Sigmoid colon (tissue), 4 donors: ENCODE results near the gene SPAG16.

ENCODE experiments used
- EP300 ChIP-seq, 4 donors: sonication (generic); formaldehyde crosslinking; IDR thresholded peaks; one replicate each; pipeline ENCODE4 v1.6.1; 2017; ENCODE audit warnings: antibody characterized with exemption in 4 of 4
- POLR2A ChIP-seq, 2 donors: fragments of 450-650 bp; IDR thresholded peaks; one replicate each; pipeline ENCODE4 v1.6.1; 2016; ENCODE audit warnings: antibody characterized with exemption in 2 of 2, mild to moderate bottlenecking in 2 of 2, moderate library complexity in 2 of 2
- POLR2AphosphoS5 ChIP-seq, 4 donors: sonication (generic); formaldehyde crosslinking; IDR thresholded peaks; one replicate each; pipeline ENCODE4 v1.6.1; 2017; ENCODE audit warnings: antibody characterized with exemption in 4 of 4
- TF ChIP-seq, protein P1 (sequence below), 4 experiments: fragments of 450-650 bp in 3 of 4; fragments of 200-600 bp in 1 of 4; IDR thresholded peaks; one replicate each; pipeline ENCODE4 v1.5.1; 2016 to 2019; ENCODE audit warnings: antibody characterized with exemption in 4 of 4, mild to moderate bottlenecking in 3 of 4, moderate library complexity in 2 of 4

DNA sequence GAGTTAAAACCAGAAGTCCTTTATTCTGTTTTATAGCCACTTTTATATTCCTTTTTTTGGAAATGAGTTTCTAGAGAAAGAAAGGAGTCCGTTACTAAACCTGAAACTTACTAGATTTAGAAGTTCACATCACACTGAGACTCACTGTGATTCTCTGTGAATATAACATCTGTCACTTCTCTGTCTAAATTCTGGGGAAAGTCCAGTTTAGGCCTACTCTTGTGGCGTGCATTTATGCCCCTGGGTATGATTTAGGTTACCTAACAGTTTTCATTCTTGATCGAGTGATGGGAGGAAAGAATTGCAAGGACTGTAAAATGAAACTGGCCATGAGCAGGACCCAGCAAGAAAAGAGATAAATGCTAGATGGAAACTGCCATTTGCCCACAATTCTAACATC is 449.6 kb downstream of the SPAG16 start:
- no peak for TF ChIP-seq POLR2A (IDR thresholded peaks at IDR 0.05)
- TF ChIP-seq, protein P1, sequence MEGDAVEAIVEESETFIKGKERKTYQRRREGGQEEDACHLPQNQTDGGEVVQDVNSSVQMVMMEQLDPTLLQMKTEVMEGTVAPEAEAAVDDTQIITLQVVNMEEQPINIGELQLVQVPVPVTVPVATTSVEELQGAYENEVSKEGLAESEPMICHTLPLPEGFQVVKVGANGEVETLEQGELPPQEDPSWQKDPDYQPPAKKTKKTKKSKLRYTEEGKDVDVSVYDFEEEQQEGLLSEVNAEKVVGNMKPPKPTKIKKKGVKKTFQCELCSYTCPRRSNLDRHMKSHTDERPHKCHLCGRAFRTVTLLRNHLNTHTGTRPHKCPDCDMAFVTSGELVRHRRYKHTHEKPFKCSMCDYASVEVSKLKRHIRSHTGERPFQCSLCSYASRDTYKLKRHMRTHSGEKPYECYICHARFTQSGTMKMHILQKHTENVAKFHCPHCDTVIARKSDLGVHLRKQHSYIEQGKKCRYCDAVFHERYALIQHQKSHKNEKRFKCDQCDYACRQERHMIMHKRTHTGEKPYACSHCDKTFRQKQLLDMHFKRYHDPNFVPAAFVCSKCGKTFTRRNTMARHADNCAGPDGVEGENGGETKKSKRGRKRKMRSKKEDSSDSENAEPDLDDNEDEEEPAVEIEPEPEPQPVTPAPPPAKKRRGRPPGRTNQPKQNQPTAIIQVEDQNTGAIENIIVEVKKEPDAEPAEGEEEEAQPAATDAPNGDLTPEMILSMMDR (IDR thresholded peaks at IDR 0.05), result no peak
- TF ChIP-seq POLR2AphosphoS5 (IDR thresholded peaks at IDR 0.05), result no peak
- TF ChIP-seq EP300 (IDR thresholded peaks at IDR 0.05), result no peak
